H9 (cell line): ENCODE measurements around the gene TSPYL1. TPM values are rescaled to one million over a fixed set of nuclear protein-coding genes. Genes with fewer than 3 reads are reported as not detected.

ENCODE experiments used
- DNase-seq: peaks from one replicate; pipeline ENCODE4 v3.0.0-alpha.2; 2017
- H2AFZ ChIP-seq: one replicate; pipeline ENCODE4 v1.6.1; 2013; ENCODE audit warnings: mild to moderate bottlenecking, low read length, control low read depth, moderate library complexity
- H2AK5ac ChIP-seq: 2 replicates; pipeline ENCODE4 v1.6.1; 2013; ENCODE audit warnings: low read length, control low read depth, mixed read lengths; ENCODE audit not compliant: insufficient read length
- H2BK120ac ChIP-seq: one replicate; pipeline ENCODE4 v1.6.1; 2013; ENCODE audit warnings: low read depth, mild to moderate bottlenecking, low read length, control low read depth, inconsistent platforms; ENCODE audit not compliant: poor library complexity, severe bottlenecking
- H2BK12ac ChIP-seq: 2 replicates; pipeline ENCODE4 v1.6.1; 2013; ENCODE audit warnings: low read length, control low read depth, mixed read lengths, low read depth; ENCODE audit not compliant: insufficient read length
- H2BK15ac ChIP-seq: 2 replicates; pipeline ENCODE4 v1.6.1; 2013; ENCODE audit warnings: low read depth, low read length, control low read depth
- H2BK20ac ChIP-seq: one replicate; pipeline ENCODE4 v1.6.1; 2013; ENCODE audit warnings: low read depth, mild to moderate bottlenecking, low read length, control low read depth, inconsistent platforms; ENCODE audit not compliant: poor library complexity, severe bottlenecking
- H2BK5ac ChIP-seq: 2 replicates; pipeline ENCODE4 v1.6.1; 2013; ENCODE audit warnings: low read length, control low read depth, mixed read lengths; ENCODE audit not compliant: insufficient read length
- H3K14ac ChIP-seq: 2 replicates; pipeline ENCODE4 v1.6.1; 2013; ENCODE audit warnings: low read length, control low read depth; ENCODE audit not compliant: insufficient read depth
- H3K18ac ChIP-seq: 2 replicates; pipeline ENCODE4 v1.6.1; 2013; ENCODE audit warnings: low read depth, mild to moderate bottlenecking, mixed read lengths, low read length, control low read depth; ENCODE audit not compliant: insufficient read length
- H3K23ac ChIP-seq: 2 replicates; pipeline ENCODE4 v1.6.1; 2013; ENCODE audit warnings: low read length, control low read depth, mixed read lengths, low read depth; ENCODE audit not compliant: insufficient read length
- H3K23me2 ChIP-seq: 2 replicates; pipeline ENCODE4 v1.6.1; 2013; ENCODE audit warnings: low read depth, mild to moderate bottlenecking, mixed read lengths, low read length, control low read depth; ENCODE audit not compliant: insufficient read length, poor library complexity, severe bottlenecking
- H3K27ac ChIP-seq: 2 replicates; pipeline ENCODE4 v1.5.1; 2013; ENCODE audit warnings: low read length, control low read depth, mixed read lengths, low read depth; ENCODE audit not compliant: insufficient read length
- H3K27me3 ChIP-seq: 2 replicates; pipeline ENCODE4 v1.6.1; 2013; ENCODE audit warnings: low read length, control low read depth, inconsistent platforms; ENCODE audit not compliant: insufficient read depth
- H3K4ac ChIP-seq: 2 replicates; pipeline ENCODE4 v1.6.1; 2013; ENCODE audit warnings: low read depth, mild to moderate bottlenecking, control low read depth, inconsistent platforms, low read length, moderate library complexity
- H3K4me1 ChIP-seq: 2 replicates; pipeline ENCODE4 v1.6.1; 2013; ENCODE audit warnings: low read length, control low read depth, inconsistent platforms; ENCODE audit not compliant: insufficient read depth
- H3K4me2 ChIP-seq: 2 replicates; pipeline ENCODE4 v1.6.1; 2013; ENCODE audit warnings: low read length, control low read depth, mixed read lengths; ENCODE audit not compliant: insufficient read length, insufficient read depth
- H3K56ac ChIP-seq: 2 replicates; pipeline ENCODE4 v1.6.1; 2013; ENCODE audit warnings: low read depth, mild to moderate bottlenecking, mixed read lengths, low read length, control low read depth; ENCODE audit not compliant: insufficient read length
- H3K79me1 ChIP-seq: 2 replicates; pipeline ENCODE4 v1.6.1; 2013; ENCODE audit warnings: low read depth, mild to moderate bottlenecking, moderate library complexity, low read length, control low read depth, inconsistent platforms; ENCODE audit not compliant: insufficient read depth, poor library complexity, severe bottlenecking
- H3K79me2 ChIP-seq: 2 replicates; pipeline ENCODE4 v1.6.1; 2013; ENCODE audit warnings: low read length, control low read depth, inconsistent platforms; ENCODE audit not compliant: insufficient read depth
- H3K9ac ChIP-seq: 2 replicates; pipeline ENCODE4 v1.6.1; 2013; ENCODE audit warnings: low read length, control low read depth, mixed read lengths; ENCODE audit not compliant: insufficient read length; ENCODE audit errors: extremely low read depth
- H3K9me3 ChIP-seq: one replicate; pipeline ENCODE4 v1.6.1; 2013; ENCODE audit warnings: low read depth, low read length, inconsistent platforms; ENCODE audit not compliant: control insufficient read depth
- H3T11ph ChIP-seq: one replicate; pipeline ENCODE4 v1.6.1; 2013; ENCODE audit warnings: mild to moderate bottlenecking, low read length, control low read depth, inconsistent platforms
- H4K20me1 ChIP-seq: one replicate; pipeline ENCODE4 v1.6.1; 2013; ENCODE audit not compliant: control insufficient read depth, insufficient read length, insufficient read depth
- H4K5ac ChIP-seq: 2 replicates; pipeline ENCODE4 v1.6.1; 2013; ENCODE audit warnings: low read depth, mild to moderate bottlenecking, mixed read lengths, low read length, control low read depth; ENCODE audit not compliant: insufficient read length
- H4K8ac ChIP-seq: replicated peaks from 2 replicates; pipeline ENCODE4 v1.6.1; 2013; ENCODE audit warnings: low read length, control low read depth, mixed read lengths, low read depth; ENCODE audit not compliant: insufficient read length
- H4K91ac ChIP-seq: 2 replicates; pipeline ENCODE4 v1.6.1; 2013; ENCODE audit warnings: low read depth, mild to moderate bottlenecking, moderate library complexity, mixed read lengths, low read length, control low read depth; ENCODE audit not compliant: insufficient read length
- H3K27ac Mint-ChIP-seq, 3 experiments: 2 replicates in 2 of 3; 3 replicates in 1 of 3; pipeline ENCODE4 v1.8.0; 2020 to 2021; ENCODE audit warnings: mixed read lengths in 3 of 3, mild to moderate bottlenecking in 1 of 3, moderate library complexity in 1 of 3
- H3K27me3 Mint-ChIP-seq: 2 replicates; pipeline ENCODE4 v1.8.0; 2021; ENCODE audit warnings: low read depth, mild to moderate bottlenecking, moderate library complexity, mixed read lengths
- H3K36me3 Mint-ChIP-seq, 3 experiments: 2 replicates in 2 of 3; 3 replicates in 1 of 3; pipeline ENCODE4 v1.8.0; 2020 to 2021; ENCODE audit warnings: low read depth in 3 of 3, mixed read lengths in 3 of 3; ENCODE audit not compliant: insufficient read depth in 1 of 3
- H3K4me1 Mint-ChIP-seq, 2 experiments: 2 replicates each; pipeline ENCODE4 v1.8.0; 2020; ENCODE audit warnings: mixed read lengths in 2 of 2
- H3K4me3 Mint-ChIP-seq, 2 experiments: 2 replicates in 1 of 2; 3 replicates in 1 of 2; pipeline ENCODE4 v1.8.0; 2020 to 2021; ENCODE audit warnings: mild to moderate bottlenecking in 2 of 2, mixed read lengths in 2 of 2, moderate library complexity in 1 of 2
- H3K9me3 Mint-ChIP-seq, 2 experiments: 2 replicates in 1 of 2; 3 replicates in 1 of 2; pipeline ENCODE4 v1.8.0; 2020; ENCODE audit warnings: mild to moderate bottlenecking in 2 of 2, mixed read lengths in 2 of 2, moderate library complexity in 1 of 2
- total RNA-seq: library from RNA; stranded (reverse); gene quantifications from 2 replicates; pipeline ENCODE4 v1.2.1, GENCODE V29; 2021
- TF ChIP-seq, protein P1 (sequence below): fragments of 200-600 bp; sonication (generic); conservative IDR thresholded peaks from 3 replicates; pipeline ENCODE4 v1.8.0; 2021; ENCODE audit warnings: antibody characterized with exemption, mild to moderate bottlenecking

The TSPYL1 gene
- total RNA-seq, 1 experiment from 2014 or later = 75.3 TPM

DNA sequence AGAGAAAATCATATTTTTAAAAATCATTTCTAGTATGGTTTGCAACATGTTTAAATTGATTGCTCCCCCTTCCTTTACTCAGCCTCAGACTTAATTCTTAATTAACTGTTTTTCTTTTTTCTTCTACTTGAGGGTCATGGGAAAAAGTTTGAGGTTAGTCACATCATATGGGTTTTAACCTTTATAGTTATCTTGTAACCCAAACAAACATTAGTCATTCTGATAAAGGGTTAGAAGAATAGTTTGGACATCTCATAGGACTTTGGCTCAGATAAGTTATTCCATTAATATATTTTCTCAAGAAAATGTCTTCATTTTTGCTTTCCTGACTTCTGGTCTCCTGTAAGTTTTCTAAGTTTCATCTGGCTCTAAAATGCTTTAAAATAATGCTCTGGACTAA lies 34.5 kb upstream of the TSPYL1 start:
- Histone ChIP-seq H3K9ac (no peak overlapping the region), H3K4me2 (no peak overlapping the region), H2AFZ (no peak overlapping the region), H3K56ac (no peak overlapping the region), H4K91ac (no peak overlapping the region), H3K9me3 (no peaks in the 10 kb centered on the region), H3K14ac (no peak overlapping the region), H3K4me1 (no peaks in the 10 kb centered on the region), H4K8ac (no peak overlapping the region), H4K5ac (no peak overlapping the region), H3K79me1 (no peaks in the 10 kb centered on the region), H4K20me1 (no peaks in the 10 kb centered on the region), H3K4ac (no peak overlapping the region), H3K23me2 (no peaks in the 10 kb centered on the region), H3K27me3 (no peaks in the 10 kb centered on the region), H2BK120ac (no peak overlapping the region), H3K27ac (no peak overlapping the region), H2BK5ac (no peak overlapping the region), H3T11ph (no peak overlapping the region), H2AK5ac (no peak overlapping the region), H2BK15ac (no peak overlapping the region), H3K18ac (no peak overlapping the region), H3K79me2 (no peaks in the 10 kb centered on the region), H2BK12ac (no peak overlapping the region), H2BK20ac (no peak overlapping the region), H3K23ac (no peak overlapping the region)
- Mint-ChIP-seq H3K4me3 (no peak overlapping the region), H3K27ac (no peak overlapping the region), H3K9me3 (no peaks in the 10 kb centered on the region), H3K27me3 (no peaks in the 10 kb centered on the region), H3K36me3 (peaks cover 0 to 4% (median 0%) of the 10 kb centered on the region in 3 experiments; a peak in 1 of 7 replicates), H3K4me1 (peaks cover 0 to 5% of the 10 kb centered on the region in 2 experiments; a peak in 1 of 4 replicates)
- no peak for DNase-seq
- TF ChIP-seq, protein P1, sequence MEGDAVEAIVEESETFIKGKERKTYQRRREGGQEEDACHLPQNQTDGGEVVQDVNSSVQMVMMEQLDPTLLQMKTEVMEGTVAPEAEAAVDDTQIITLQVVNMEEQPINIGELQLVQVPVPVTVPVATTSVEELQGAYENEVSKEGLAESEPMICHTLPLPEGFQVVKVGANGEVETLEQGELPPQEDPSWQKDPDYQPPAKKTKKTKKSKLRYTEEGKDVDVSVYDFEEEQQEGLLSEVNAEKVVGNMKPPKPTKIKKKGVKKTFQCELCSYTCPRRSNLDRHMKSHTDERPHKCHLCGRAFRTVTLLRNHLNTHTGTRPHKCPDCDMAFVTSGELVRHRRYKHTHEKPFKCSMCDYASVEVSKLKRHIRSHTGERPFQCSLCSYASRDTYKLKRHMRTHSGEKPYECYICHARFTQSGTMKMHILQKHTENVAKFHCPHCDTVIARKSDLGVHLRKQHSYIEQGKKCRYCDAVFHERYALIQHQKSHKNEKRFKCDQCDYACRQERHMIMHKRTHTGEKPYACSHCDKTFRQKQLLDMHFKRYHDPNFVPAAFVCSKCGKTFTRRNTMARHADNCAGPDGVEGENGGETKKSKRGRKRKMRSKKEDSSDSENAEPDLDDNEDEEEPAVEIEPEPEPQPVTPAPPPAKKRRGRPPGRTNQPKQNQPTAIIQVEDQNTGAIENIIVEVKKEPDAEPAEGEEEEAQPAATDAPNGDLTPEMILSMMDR = no peak
